Esophagus (tissue), 2 donors: Measurements from ENCODE around the gene CCDC13. TPM values are rescaled to one million over a fixed set of nuclear protein-coding genes. Genes with fewer than 3 reads are reported as not detected.

Source experiments
- H3K27ac ChIP-seq, 2 donors: one replicate each; pipeline ENCODE4 v1.5.1; 2013; ENCODE audit warnings: low read depth in 2 of 2, mild to moderate bottlenecking in 2 of 2, inconsistent platforms in 1 of 2, low read length in 1 of 2, moderate library complexity in 1 of 2
- H3K27me3 ChIP-seq, 2 donors: one replicate each; pipeline ENCODE4 v1.6.1; 2013; ENCODE audit warnings: low read length in 2 of 2, control low read depth in 1 of 2, mild to moderate bottlenecking in 1 of 2; ENCODE audit not compliant: insufficient read depth in 2 of 2, control insufficient read depth in 1 of 2
- H3K36me3 ChIP-seq, 2 donors: one replicate each; pipeline ENCODE4 v1.6.1; 2013; ENCODE audit warnings: low read length in 1 of 2; ENCODE audit not compliant: control insufficient read depth in 2 of 2, insufficient read depth in 2 of 2
- H3K4me1 ChIP-seq, 2 donors: one replicate each; pipeline ENCODE4 v1.6.1; 2013; ENCODE audit warnings: low read length in 1 of 2; ENCODE audit not compliant: control insufficient read depth in 2 of 2, insufficient read depth in 2 of 2
- H3K4me3 ChIP-seq, 2 donors: one replicate each; pipeline ENCODE4 v1.5.1; 2013; ENCODE audit warnings: low read length in 2 of 2, mild to moderate bottlenecking in 2 of 2, low read depth in 1 of 2, moderate library complexity in 1 of 2
- H3K9me3 ChIP-seq, 2 donors: one replicate each; pipeline ENCODE4 v1.6.1; 2013; ENCODE audit warnings: mild to moderate bottlenecking in 2 of 2, low read depth in 1 of 2, low read length in 1 of 2, moderate library complexity in 1 of 2; ENCODE audit not compliant: control insufficient read depth in 2 of 2, insufficient read depth in 1 of 2
- WGBS, 2 donors: extraction: QIAGEN DNeasy Blood & Tissue Kit; methylation state at CpG; one replicate each; pipeline ENCODE4 v1.1.7; 2013; 5-methylcytosine and 5-hydroxymethylcytosine counted together
- polyA plus RNA-seq, 2 donors: library from polyadenylated mRNA; stranded (reverse); fragments of 200-250 nt; gene quantifications; one replicate each; pipeline ENCODE4 v1.2.3, GENCODE V29; 2013
- donor health status: healthy with polysubstance abuse.
- donor health status: Bipolar disorder and iron deficiency.

The CCDC13 gene
- polyA plus RNA-seq, 2 donors = 0.53 to 1.0 TPM

DNA sequence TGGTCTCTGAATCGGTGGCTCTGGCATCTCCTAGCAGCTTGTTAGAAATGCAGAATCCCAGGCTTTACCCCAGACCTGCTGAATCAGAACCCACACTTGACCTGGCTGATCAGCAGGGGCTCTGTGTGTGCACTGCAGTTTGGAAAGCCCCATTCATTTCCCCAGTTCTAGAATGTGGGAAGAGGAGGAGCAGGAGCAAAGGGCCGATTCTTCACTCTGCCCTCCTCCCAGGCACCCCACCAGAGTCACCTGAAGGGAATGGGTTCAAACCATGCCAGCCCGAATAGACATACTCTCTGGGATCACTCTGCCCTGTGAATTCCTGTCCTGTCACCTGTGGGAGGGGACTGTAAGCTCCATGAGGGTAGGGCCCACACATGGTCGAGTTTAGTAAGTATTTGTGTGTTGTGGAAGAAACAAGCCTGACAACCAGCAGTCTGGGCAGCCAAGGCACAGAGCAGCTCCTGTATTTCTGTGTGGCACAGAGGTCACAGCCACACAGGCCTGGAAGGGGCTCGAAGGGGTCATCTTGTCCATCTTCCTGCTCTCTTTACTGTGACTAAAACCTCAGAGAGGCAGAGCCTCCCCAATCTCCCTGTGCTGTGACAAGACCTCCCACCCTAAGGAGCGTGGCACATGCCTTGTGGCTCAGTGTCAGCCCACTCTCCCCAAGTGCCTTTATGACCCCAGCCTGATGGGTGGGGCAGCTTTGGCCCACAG is 41.4 kb downstream of the CCDC13 start:
- WGBS, 2 donors = 83 to 84% methylated on average over 6 of the region's 6 CpGs
- Histone ChIP-seq H3K4me1 (peaks cover 0 to 4% of the 10 kb centered on the region in 2 donors), H3K4me3 (no peak overlapping the region), H3K9me3 (no peaks in the 10 kb centered on the region), H3K27me3 (no peaks in the 10 kb centered on the region), H3K27ac (no peak overlapping the region), H3K36me3 (no peaks in the 10 kb centered on the region)

DNA sequence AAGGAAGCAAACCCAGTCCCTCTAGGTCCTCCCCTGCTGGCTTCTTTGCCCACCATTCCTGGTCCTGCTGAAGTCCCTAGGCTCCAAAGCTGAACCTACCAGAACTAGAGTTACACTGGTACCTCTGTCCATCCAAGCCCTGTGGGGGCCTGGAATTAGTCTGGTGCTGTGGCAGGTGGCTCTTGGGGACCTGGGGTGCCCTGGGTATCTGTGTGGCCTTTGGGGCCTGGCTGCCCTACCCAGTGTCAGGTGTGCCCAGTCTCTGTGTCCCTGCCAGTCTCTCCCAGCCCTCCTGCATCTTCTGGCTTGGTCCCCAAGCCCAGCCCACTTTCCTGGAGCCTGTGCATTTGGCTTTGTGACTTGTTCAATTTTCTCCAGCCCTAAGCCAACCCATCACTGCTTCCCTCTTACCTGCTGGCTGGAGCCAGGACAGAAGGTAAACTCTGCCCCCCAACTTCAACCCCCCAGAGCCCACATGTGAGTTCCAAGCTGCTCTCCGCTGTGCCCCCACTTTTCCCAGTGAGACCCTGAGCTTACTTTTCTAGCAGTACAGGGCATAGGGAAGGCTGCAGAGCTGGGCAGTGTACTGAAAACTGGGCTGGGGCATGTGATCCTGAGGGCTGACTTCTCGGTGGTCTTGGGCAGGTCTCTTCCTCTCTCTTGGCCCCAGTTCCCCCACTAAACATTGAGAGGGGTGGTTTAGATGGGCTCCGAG is 42.2 kb downstream of the CCDC13 start:
- H3K36me3 ChIP-seq = no peaks in the 10 kb centered on the region
- H3K4me3 ChIP-seq = no peak overlapping the region
- no peaks in the 10 kb centered on the region for H3K9me3 ChIP-seq
- WGBS, 2 donors = 83 to 92% methylated on average over 3 of the region's 3 CpGs
- peaks cover 0 to 4% of the 10 kb centered on the region in 2 donors for H3K4me1 ChIP-seq
- H3K27me3 ChIP-seq = no peaks in the 10 kb centered on the region
- no peak overlapping the region for H3K27ac ChIP-seq

DNA sequence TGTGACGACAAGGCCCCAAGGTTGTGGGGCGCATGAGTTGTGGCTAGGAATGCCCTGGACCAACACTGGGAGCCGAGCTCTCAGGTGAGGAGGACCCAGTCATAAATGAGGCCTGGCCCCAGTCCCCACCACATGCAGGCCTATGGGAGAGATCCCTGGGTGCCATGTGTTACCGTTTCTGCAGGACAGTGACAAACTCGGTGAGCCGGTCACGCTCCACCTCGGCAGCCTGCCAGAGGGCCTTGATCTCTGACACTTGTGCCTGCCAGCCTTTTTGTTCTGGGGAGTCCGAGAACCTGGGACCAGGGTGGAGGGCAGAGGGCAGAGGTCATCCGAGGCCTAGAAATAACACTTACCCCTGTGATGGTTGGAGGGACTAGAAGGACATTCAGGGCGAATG is 42.8 kb downstream of the CCDC13 start:
- Histone ChIP-seq H3K27me3 (no peaks in the 10 kb centered on the region), H3K27ac (no peak overlapping the region), H3K36me3 (no peaks in the 10 kb centered on the region), H3K4me1 (peaks cover 0 to 4% of the 10 kb centered on the region in 2 donors), H3K9me3 (no peaks in the 10 kb centered on the region), H3K4me3 (no peak overlapping the region)
- 77 to 83% methylated on average over 11 of the region's 11 CpGs for WGBS, 2 donors

DNA sequence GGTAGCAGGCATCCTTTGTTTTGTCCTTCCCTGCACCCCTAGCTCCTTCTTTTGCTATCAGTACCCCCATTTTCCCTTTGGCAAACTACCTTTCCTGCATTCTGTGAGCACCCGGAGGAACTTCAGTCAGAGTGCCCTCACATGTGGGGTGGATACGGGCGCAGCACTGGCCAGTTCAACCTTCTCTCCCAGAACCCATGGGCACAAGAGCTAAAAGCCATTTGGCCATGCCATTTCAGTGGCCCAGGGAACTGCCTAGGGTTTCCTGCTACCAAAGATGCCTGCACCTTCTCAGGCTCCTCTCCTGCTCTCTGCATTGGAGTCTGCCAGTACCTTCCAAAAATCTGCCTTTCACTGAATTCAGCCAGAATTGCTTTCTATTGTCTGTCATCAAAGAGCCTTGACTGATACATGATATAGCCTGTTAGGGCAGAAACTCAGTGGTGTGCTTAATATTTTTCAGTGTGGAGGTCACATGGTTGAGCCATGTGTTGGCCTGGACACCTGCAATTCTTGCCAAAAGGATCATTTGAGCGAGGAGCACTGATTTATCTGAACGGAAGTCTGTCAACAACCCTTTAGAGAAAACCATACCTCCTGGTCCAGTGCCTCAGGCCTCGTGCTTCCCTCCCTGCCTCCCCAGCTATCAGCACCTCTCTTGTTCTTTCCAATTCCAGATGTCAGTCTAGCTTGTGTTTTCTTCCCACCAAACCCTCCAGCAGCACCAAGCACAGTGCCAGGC is 43.5 kb downstream of the CCDC13 start:
- H3K9me3 ChIP-seq = no peaks in the 10 kb centered on the region
- 48 to 53% methylated on average over 6 of the region's 6 CpGs for WGBS, 2 donors
- H3K27ac ChIP-seq = no peak overlapping the region

DNA sequence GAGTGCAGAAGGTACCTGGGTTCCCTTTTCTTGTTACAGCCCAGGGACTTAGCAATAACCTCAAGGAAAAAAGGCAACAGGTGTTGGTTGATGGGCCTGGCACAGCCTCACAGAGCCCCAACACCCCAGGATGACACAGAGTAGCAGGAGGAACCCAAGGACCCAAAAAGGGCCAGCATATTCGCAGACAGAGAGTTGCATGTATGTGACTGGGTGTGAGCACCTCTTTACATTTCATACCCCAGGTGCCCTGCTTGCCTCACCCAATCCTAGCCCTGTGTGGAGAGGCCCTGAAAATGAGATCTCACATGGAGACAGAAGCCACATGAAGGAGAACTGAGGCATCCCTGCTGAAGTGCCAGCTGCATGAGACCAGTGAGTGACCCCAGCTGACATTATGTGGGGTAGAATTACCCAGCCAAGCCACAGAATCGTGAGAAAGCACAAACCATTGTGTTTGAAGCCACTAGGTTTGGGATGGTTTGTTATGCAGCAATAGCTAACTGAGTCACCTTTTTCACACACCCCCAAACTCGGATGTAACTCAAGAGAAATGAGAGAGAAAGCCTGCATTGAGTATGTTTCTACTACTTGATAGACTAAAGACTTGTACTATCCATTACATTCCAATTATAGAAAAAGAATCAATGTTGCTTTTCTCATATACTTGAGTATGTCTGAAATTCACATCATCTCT is 44.2 kb downstream of the CCDC13 start:
- WGBS, 2 donors = 87 to 90% methylated on average over 3 of the region's 3 CpGs
- Histone ChIP-seq H3K9me3 (no peaks in the 10 kb centered on the region), H3K4me1 (peaks cover 0 to 4% of the 10 kb centered on the region in 2 donors), H3K27me3 (no peaks in the 10 kb centered on the region), H3K27ac (no peak overlapping the region), H3K4me3 (no peak overlapping the region), H3K36me3 (no peaks in the 10 kb centered on the region)

More for the DNA sequence above, 43.5 kb downstream of the CCDC13 start:
- H3K27me3 ChIP-seq = no peaks in the 10 kb centered on the region
- H3K4me3 ChIP-seq = no peak overlapping the region
- H3K36me3 ChIP-seq = no peaks in the 10 kb centered on the region
- peaks cover 0 to 4% of the 10 kb centered on the region in 2 donors for H3K4me1 ChIP-seq

DNA sequence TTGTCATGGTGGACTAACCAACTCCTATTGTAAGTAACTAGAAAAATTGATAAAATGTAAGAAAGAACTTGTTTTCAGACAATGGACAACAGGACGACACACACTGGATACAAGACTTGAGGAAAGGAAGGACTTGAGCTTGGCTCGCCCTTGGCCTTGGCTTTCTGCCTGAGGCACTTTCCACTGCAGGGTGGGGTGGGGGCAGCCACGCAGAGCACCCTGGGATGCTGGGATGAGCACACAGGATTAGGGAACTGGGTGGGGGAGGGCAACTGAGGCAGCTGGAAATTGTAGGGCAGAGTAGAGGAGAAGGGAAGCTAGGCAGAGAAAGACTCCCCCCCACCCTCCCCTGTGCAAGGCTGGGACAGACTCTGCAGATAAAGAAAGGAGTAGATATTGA is 45.0 kb downstream of the CCDC13 start:
- Histone ChIP-seq H3K9me3 (no peaks in the 10 kb centered on the region), H3K4me3 (no peak overlapping the region), H3K27ac (no peak overlapping the region), H3K4me1 (peaks cover 0 to 4% of the 10 kb centered on the region in 2 donors), H3K36me3 (no peaks in the 10 kb centered on the region), H3K27me3 (no peaks in the 10 kb centered on the region)
- WGBS, 2 donors = 50 to 54% methylated on average over 3 of the region's 3 CpGs

DNA sequence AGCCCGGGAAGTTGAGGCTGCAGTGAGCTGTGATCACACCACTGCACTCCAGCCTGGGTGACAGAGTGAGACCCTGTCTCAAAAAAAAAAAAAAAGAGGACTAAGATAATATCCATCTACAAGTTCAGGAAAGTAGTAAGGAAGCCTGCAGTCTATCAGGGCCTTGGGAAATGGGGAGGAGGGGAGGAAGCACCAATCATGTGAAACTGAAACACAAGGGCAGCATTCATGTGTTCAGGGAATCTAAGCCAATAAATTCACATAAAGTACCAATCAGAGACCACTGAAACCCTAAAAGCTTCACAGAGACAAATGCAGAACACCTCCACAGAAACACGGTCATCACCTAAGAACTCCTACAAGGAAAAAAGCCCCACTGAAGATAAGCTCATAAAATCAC is 47.6 kb downstream of the CCDC13 start:
- Histone ChIP-seq H3K27me3 (no peaks in the 10 kb centered on the region), H3K36me3 (no peaks in the 10 kb centered on the region), H3K4me3 (no peak overlapping the region), H3K4me1 (no peaks in the 10 kb centered on the region), H3K27ac (no peak overlapping the region), H3K9me3 (no peaks in the 10 kb centered on the region)
- WGBS, 2 donors = 88 to 89% methylated on average over 2 of the region's 2 CpGs

DNA sequence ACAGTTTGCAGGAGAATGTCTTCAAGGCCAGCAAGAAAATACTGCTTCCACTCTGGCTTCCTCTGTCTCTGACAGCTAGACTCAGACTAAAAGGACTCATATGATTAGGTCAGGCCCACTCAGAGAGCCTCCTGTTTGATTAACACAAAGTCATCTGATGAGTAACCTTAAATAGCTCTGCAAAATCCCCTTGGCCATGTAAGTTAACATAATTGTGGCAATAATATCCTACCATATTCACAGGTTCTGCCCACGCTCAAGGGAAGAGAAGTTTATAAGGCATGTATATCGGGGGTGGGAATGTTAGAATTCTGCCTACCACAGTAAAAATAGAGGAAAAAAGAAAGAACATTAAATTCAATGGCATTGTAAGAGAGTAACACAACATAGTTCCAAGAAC is 49.8 kb downstream of the CCDC13 start:
- Histone ChIP-seq H3K4me3 (no peak overlapping the region), H3K36me3 (no peaks in the 10 kb centered on the region), H3K9me3 (no peaks in the 10 kb centered on the region), H3K27me3 (no peaks in the 10 kb centered on the region), H3K27ac (no peak overlapping the region), H3K4me1 (no peaks in the 10 kb centered on the region)
- 94 to 96% methylated on average over 2 of the region's 2 CpGs for WGBS, 2 donors
